Tibial artery (tissue), 4 donors: ENCODE measurements around the gene NCKAP5.

Experiments used
- DNase-seq, 2 donors: peaks; one replicate each; pipeline ENCODE4 v3.0.0-alpha.2; 2019
- H3K27ac ChIP-seq, 2 donors: fragments of 200-600 bp; sonication (generic) in 1 of 2; 1 replicate in 1 of 2; 2 replicates in 1 of 2; pipeline ENCODE4 v1.5.1; 2018 to 2019; ENCODE audit warnings: mild to moderate bottlenecking in 1 of 2
- H3K27me3 ChIP-seq, 2 donors: fragments of 200-600 bp; sonication (generic) in 1 of 2; one replicate each; pipeline versions ENCODE4 v1.5.1 to v1.6.0; 2016 to 2019
- H3K36me3 ChIP-seq, 3 donors: fragments of 200-600 bp; sonication (generic) in 2 of 3; one replicate each; pipeline ENCODE4 v1.5.1; 2016 to 2019; ENCODE audit warnings: mild to moderate bottlenecking in 2 of 3
- H3K4me1 ChIP-seq, 4 donors: fragments of 200-600 bp; sonication (generic) in 2 of 4; 1 replicate in 3 of 4; 2 replicates in 1 of 4; pipeline ENCODE4 v1.5.1; 2016 to 2019
- H3K4me3 ChIP-seq, 2 donors: fragments of 200-600 bp; sonication (generic) in 1 of 2; 1 replicate in 1 of 2; 2 replicates in 1 of 2; pipeline ENCODE4 v1.5.1; 2018 to 2019; ENCODE audit warnings: mild to moderate bottlenecking in 2 of 2
- H3K9me3 ChIP-seq, 3 donors: fragments of 200-600 bp; sonication (generic) in 1 of 3; one replicate each; pipeline ENCODE4 v1.5.1; 2016 to 2019
- CTCF ChIP-seq, 2 experiments: fragments of 200-600 bp in 1 of 2; fragments of 450-650 bp in 1 of 2; IDR thresholded peaks; one replicate each; pipeline ENCODE4 v1.5.1; 2017 to 2019; ENCODE audit warnings: antibody characterized with exemption in 2 of 2, mild to moderate bottlenecking in 1 of 2, moderate library complexity in 1 of 2
- intact Hi-C: fragments of 100-400 bp; cut with DNase I; formaldehyde crosslinking; loops from one replicate; pipeline ENCODE4 v1.15.0; 2023; ENCODE audit warnings: low total_unique reads

NCKAP5 gene

GRCh38 chr2:133416736-133417135 is 151.5 kb downstream of the NCKAP5 start:
- Histone ChIP-seq H3K9me3 (no peaks in the 10 kb centered on the region), H3K27ac (no peak overlapping the region), H3K4me1 (no peaks in the 10 kb centered on the region), H3K36me3 (no peaks in the 10 kb centered on the region), H3K27me3 (no peaks in the 10 kb centered on the region), H3K4me3 (no peak overlapping the region)
- TF ChIP-seq CTCF (IDR thresholded peaks at IDR 0.05) = no peak
- intact Hi-C loops = no loop called here
- DNase-seq = no peak

- intact Hi-C loops = no loop called here
- DNase-seq = no peak
- Histone ChIP-seq H3K9me3 (no peaks in the 10 kb centered on the region), H3K27ac (no peak overlapping the region), H3K4me1 (no peaks in the 10 kb centered on the region), H3K36me3 (no peaks in the 10 kb centered on the region), H3K4me3 (no peak overlapping the region), H3K27me3 (no peaks in the 10 kb centered on the region)
- no peak for TF ChIP-seq CTCF (IDR thresholded peaks at IDR 0.05)
Measured at GRCh38 chr2:133416146-133416545, 152.1 kb downstream of the NCKAP5 start.

GRCh38 chr2:133415210-133415876 is 152.9 kb downstream of the NCKAP5 start:
- no peak for TF ChIP-seq CTCF (IDR thresholded peaks at IDR 0.05)
- no peaks in the 10 kb centered on the region for H3K36me3 ChIP-seq
- no peak for DNase-seq
- H3K27me3 ChIP-seq = no peaks in the 10 kb centered on the region
- H3K4me1 ChIP-seq = no peaks in the 10 kb centered on the region
- no peak overlapping the region for H3K4me3 ChIP-seq
- no peaks in the 10 kb centered on the region for H3K9me3 ChIP-seq
- H3K27ac ChIP-seq = no peak overlapping the region
- intact Hi-C loops = no loop called here

GRCh38 chr2:133414486-133415209 is 153.6 kb downstream of the NCKAP5 start:
- DNase-seq = no peak
- no peak for TF ChIP-seq CTCF (IDR thresholded peaks at IDR 0.05)
- Histone ChIP-seq H3K36me3 (no peaks in the 10 kb centered on the region), H3K4me3 (no peak overlapping the region), H3K27me3 (no peaks in the 10 kb centered on the region), H3K4me1 (no peaks in the 10 kb centered on the region), H3K9me3 (no peaks in the 10 kb centered on the region), H3K27ac (no peak overlapping the region)
- intact Hi-C loops = no loop called here

- H3K27me3 ChIP-seq = no peaks in the 10 kb centered on the region
- no peak for DNase-seq
- H3K27ac ChIP-seq = no peak overlapping the region
- no peaks in the 10 kb centered on the region for H3K9me3 ChIP-seq
- H3K4me3 ChIP-seq = no peak overlapping the region
- no peak for TF ChIP-seq CTCF (IDR thresholded peaks at IDR 0.05)
- H3K4me1 ChIP-seq = no peaks in the 10 kb centered on the region
- no peaks in the 10 kb centered on the region for H3K36me3 ChIP-seq
- intact Hi-C loops = no loop called here
Measured at GRCh38 chr2:133413863-133414262, 154.4 kb downstream of the NCKAP5 start.
